ENCODE data around the gene PJVK. TPM values are rescaled to one million over a fixed set of nuclear protein-coding genes. Genes with fewer than 3 reads are reported as not detected.
"Not testable (repeated sequence)": the region's sequence is repeated elsewhere in the genome, so short reads cannot be mapped to it uniquely, and the experiment has no call there.

PJVK gene
- total RNA-seq, 2 experiments from 2014 or later: 4.0 to 6.9 TPM

DNA sequence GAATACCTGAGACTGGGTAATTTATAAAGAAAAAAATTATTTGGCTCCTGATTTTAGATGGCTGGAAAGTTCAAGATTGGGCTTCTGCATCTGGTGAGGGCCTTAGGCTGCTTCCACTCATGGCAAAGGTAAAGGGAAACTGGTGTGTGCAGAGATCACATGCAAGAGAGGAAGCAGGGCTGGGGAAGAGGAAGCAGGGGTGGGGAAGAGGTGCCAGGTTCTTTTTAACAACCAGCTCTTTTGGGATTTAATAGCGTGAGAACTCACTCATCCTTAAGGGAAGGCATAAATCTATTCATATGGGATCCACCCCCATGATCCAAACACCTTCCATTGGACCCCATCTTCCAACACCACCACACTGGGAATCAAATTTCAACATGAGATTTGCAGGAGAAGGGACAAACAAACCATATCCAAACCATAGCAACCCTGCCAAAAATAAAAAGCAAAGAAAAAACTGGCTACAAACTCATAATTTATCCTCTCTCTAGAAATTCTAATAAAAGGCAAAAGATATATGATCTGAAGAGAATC lies 30.6 kb upstream of the PJVK start:
- H3K4me2 ChIP-seq (ENCODE audit: low read length): no peak overlapping the region
- no TSS peak for BruUV-seq (replicated peaks)
- no peak for DNase-seq (ENCODE audit: low spot score)
- no peaks in the 10 kb centered on the region for H3K36me3 ChIP-seq (ENCODE audit: insufficient read depth, low read length)
- H4K20me1 ChIP-seq (ENCODE audit: insufficient read depth, low read length): no peaks in the 10 kb centered on the region
- intact Hi-C loops (cut with micrococcal nuclease; ENCODE audit: unreplicated experiment): no loop called here
- no peak overlapping the region for H3K27ac ChIP-seq (ENCODE audit: low read depth, low read length, poor library complexity, severe bottlenecking)
- no peak overlapping the region for H2AFZ ChIP-seq (ENCODE audit: low read length)
- H3K4me3 ChIP-seq (ENCODE audit: low read depth, low read length, poor library complexity, severe bottlenecking): no peak overlapping the region
- no peaks in the 10 kb centered on the region for H3K4me1 ChIP-seq (ENCODE audit: insufficient read depth, low read length, poor library complexity, severe bottlenecking)
- H3K9me3 ChIP-seq (ENCODE audit: low read length): no peaks in the 10 kb centered on the region
- H3K79me2 ChIP-seq (ENCODE audit: insufficient read depth, low read depth, low read length): no peaks in the 10 kb centered on the region
- TF ChIP-seq EZH2phosphoT487 (IDR thresholded peaks at IDR 0.05; ENCODE audit: borderline replicate concordance, low read depth, low read length): no peak
- TF ChIP-seq, protein P1, sequence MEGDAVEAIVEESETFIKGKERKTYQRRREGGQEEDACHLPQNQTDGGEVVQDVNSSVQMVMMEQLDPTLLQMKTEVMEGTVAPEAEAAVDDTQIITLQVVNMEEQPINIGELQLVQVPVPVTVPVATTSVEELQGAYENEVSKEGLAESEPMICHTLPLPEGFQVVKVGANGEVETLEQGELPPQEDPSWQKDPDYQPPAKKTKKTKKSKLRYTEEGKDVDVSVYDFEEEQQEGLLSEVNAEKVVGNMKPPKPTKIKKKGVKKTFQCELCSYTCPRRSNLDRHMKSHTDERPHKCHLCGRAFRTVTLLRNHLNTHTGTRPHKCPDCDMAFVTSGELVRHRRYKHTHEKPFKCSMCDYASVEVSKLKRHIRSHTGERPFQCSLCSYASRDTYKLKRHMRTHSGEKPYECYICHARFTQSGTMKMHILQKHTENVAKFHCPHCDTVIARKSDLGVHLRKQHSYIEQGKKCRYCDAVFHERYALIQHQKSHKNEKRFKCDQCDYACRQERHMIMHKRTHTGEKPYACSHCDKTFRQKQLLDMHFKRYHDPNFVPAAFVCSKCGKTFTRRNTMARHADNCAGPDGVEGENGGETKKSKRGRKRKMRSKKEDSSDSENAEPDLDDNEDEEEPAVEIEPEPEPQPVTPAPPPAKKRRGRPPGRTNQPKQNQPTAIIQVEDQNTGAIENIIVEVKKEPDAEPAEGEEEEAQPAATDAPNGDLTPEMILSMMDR (conservative IDR thresholded peaks at IDR 0.05; ENCODE audit: low read length): no peak
- CTCF ChIA-PET (ENCODE audit: unreplicated experiment): no interaction called here
- POLR2A ChIA-PET: no interaction called here
- no peaks in the 10 kb centered on the region for H3K9me2 ChIP-seq (ENCODE audit: insufficient read depth, low read length)

DNA sequence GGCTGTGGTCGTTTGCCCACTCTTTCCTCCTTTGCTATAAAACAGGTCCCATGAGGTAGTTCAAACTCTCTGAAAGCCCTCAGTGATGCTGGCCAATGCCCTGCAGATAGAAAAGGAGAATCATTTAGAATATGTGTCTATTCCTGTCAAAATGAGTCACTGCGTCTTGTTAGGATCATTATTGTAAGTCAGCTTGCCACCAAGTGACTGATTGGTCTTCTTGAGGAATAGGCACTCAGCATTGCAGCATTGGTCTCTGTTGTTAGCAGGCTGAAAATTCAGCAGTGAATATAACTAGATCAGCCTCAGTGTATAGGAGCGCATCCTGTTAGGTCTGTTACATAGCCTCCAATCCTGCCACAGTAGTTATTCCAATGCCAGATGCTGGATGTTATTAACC lies 29.1 kb upstream of the PJVK start:
- CTCF ChIA-PET (ENCODE audit: unreplicated experiment): no interaction called here
- BruUV-seq (replicated peaks): no TSS peak
- intact Hi-C loops (cut with micrococcal nuclease; ENCODE audit: unreplicated experiment): no loop called here
- no peaks in the 10 kb centered on the region for H3K4me1 ChIP-seq (ENCODE audit: insufficient read depth, low read length, poor library complexity, severe bottlenecking)
- no peaks in the 10 kb centered on the region for H3K79me2 ChIP-seq (ENCODE audit: insufficient read depth, low read depth, low read length)
- no peaks in the 10 kb centered on the region for H3K9me3 ChIP-seq (ENCODE audit: low read length)
- no peak overlapping the region for H3K4me3 ChIP-seq (ENCODE audit: low read depth, low read length, poor library complexity, severe bottlenecking)
- H2AFZ ChIP-seq (ENCODE audit: low read length): no peak overlapping the region
- no peak overlapping the region for H3K4me2 ChIP-seq (ENCODE audit: low read length)
- no peak overlapping the region for H3K27ac ChIP-seq (ENCODE audit: low read depth, low read length, poor library complexity, severe bottlenecking)
- H3K36me3 ChIP-seq (ENCODE audit: insufficient read depth, low read length): no peaks in the 10 kb centered on the region
- H3K9me2 ChIP-seq (ENCODE audit: insufficient read depth, low read length): no peaks in the 10 kb centered on the region
- TF ChIP-seq EZH2phosphoT487 (IDR thresholded peaks at IDR 0.05; ENCODE audit: borderline replicate concordance, low read depth, low read length): no peak
- TF ChIP-seq, protein P1 (conservative IDR thresholded peaks at IDR 0.05; ENCODE audit: low read length): no peak
- no peak for DNase-seq (ENCODE audit: low spot score)
- no peaks in the 10 kb centered on the region for H4K20me1 ChIP-seq (ENCODE audit: insufficient read depth, low read length)
- POLR2A ChIA-PET: interaction anchor here (0.5 kb wide), 1 partner anchor 650 kb away, joined by 3 read pairs; no protein-coding TSS in a partner anchor

DNA sequence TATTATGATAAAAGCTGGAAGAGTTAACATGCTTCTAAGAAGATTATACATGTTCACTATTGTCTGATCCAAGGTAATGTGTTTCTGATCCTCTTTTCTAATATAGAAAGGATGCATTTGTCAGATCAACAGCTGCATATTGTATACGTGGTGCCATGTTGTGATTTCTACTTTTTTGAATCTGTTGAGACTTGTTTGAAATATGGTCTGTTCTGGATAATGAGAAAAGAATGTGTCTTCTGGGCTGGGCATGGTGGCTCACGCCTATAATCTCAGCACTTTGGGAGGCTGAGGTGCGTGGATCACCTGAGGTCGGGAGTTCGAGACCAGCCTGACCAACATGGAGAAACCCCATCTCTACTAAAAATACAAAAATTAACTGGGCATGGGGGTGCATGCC lies 27.4 kb upstream of the PJVK start:
- DNase-seq (ENCODE audit: low spot score); H3K4me3 ChIP-seq (ENCODE audit: low read depth, low read length, poor library complexity, severe bottlenecking); H3K9me2 ChIP-seq (ENCODE audit: insufficient read depth, low read length); H3K9me3 ChIP-seq (ENCODE audit: low read length); POLR2A ChIA-PET; H3K27ac ChIP-seq (ENCODE audit: low read depth, low read length, poor library complexity, severe bottlenecking); H3K4me2 ChIP-seq (ENCODE audit: low read length); CTCF ChIA-PET (ENCODE audit: unreplicated experiment); H3K4me1 ChIP-seq (ENCODE audit: insufficient read depth, low read length, poor library complexity, severe bottlenecking); intact Hi-C loops (cut with micrococcal nuclease; ENCODE audit: unreplicated experiment); BruUV-seq (replicated peaks); H4K20me1 ChIP-seq (ENCODE audit: insufficient read depth, low read length); H3K79me2 ChIP-seq (ENCODE audit: insufficient read depth, low read depth, low read length); H3K36me3 ChIP-seq (ENCODE audit: insufficient read depth, low read length); H2AFZ ChIP-seq (ENCODE audit: low read length): not testable (repeated sequence)

Data from OCI-LY7 (cell line).